Common myeloid progenitor, CD34-positive (primary cell): ENCODE data around the gene TBC1D22A.

Source experiments
- CTCF ChIA-PET: fragments of 350-600 bp; sonication (Branson Sonifier 250); formaldehyde crosslinking; loops from one replicate; lab custom pipeline; 2021; ENCODE audit warnings: antibody characterized with exemption; lab: Charles Lee
- POLR2A ChIA-PET: fragments of 350-600 bp; sonication (Branson Sonifier 250); formaldehyde crosslinking; loops from one replicate; lab custom pipeline; 2021; ENCODE audit warnings: antibody characterized with exemption; lab: Charles Lee
- DNase-seq, 3 donors: peaks; one replicate each; pipeline versions ENCODE4 v3.0.0 to v3.0.0-alpha.2; 2013
- H3K27ac ChIP-seq, 2 experiments: 1 replicate in 1 of 2; 2 replicates in 1 of 2; pipeline ENCODE4 v1.7.0; 2013; ENCODE audit warnings: inconsistent platforms in 2 of 2, low read length in 2 of 2, mild to moderate bottlenecking in 2 of 2, low read depth in 1 of 2, moderate library complexity in 1 of 2; ENCODE audit not compliant: severe bottlenecking in 2 of 2, insufficient read depth in 1 of 2, poor library complexity in 1 of 2
- H3K27me3 ChIP-seq, 5 experiments: replicated peaks in 2 of 5; 1 replicate in 3 of 5; 2 replicates in 2 of 5; pipeline versions ENCODE4 v1.6.1 to v1.7.0; 2013; ENCODE audit warnings: low read length in 4 of 5, mild to moderate bottlenecking in 2 of 5, moderate library complexity in 2 of 5, inconsistent platforms in 1 of 5; ENCODE audit not compliant: insufficient read depth in 5 of 5, control insufficient read depth in 4 of 5
- H3K36me3 ChIP-seq, 4 experiments: 1 replicate in 2 of 4; 2 replicates in 2 of 4; pipeline versions ENCODE4 v1.6.1 to v1.7.0; 2013; ENCODE audit warnings: low read length in 3 of 4, control low read depth in 1 of 4, mild to moderate bottlenecking in 1 of 4; ENCODE audit not compliant: control insufficient read depth in 4 of 4, insufficient read depth in 4 of 4
- H3K4me1 ChIP-seq, 4 experiments: 1 replicate in 3 of 4; 2 replicates in 1 of 4; pipeline versions ENCODE4 v1.6.1 to v1.7.1; 2013; ENCODE audit warnings: low read length in 3 of 4, mild to moderate bottlenecking in 3 of 4, control low read depth in 1 of 4, inconsistent platforms in 1 of 4, moderate library complexity in 1 of 4; ENCODE audit not compliant: control insufficient read depth in 4 of 4, insufficient read depth in 4 of 4; ENCODE audit errors: control extremely low read depth in 1 of 4
- H3K4me3 ChIP-seq, 7 experiments: 1 replicate in 4 of 7; 2 replicates in 3 of 7; pipeline versions ENCODE4 v1.5.1 to v1.7.0; 2013; ENCODE audit warnings: mild to moderate bottlenecking in 7 of 7, low read length in 6 of 7, moderate library complexity in 6 of 7, inconsistent platforms in 2 of 7, low read depth in 2 of 7, control low read depth in 1 of 7; ENCODE audit not compliant: insufficient read depth in 4 of 7, control insufficient read depth in 1 of 7; ENCODE audit errors: extremely low read depth in 1 of 7
- H3K9me3 ChIP-seq, 5 experiments: 1 replicate in 4 of 5; 2 replicates in 1 of 5; pipeline versions ENCODE4 v1.6.1 to v1.7.1; 2013; ENCODE audit warnings: low read length in 4 of 5, mild to moderate bottlenecking in 2 of 5, inconsistent platforms in 1 of 5, low read depth in 1 of 5, moderate library complexity in 1 of 5; ENCODE audit not compliant: control insufficient read depth in 4 of 5, insufficient read depth in 2 of 5; ENCODE audit errors: control extremely low read depth in 1 of 5
- WGBS: methylation state at CpG from one replicate; pipeline ENCODE4 v1.1.5; 2013; ENCODE audit not compliant: insufficient coverage; 5-methylcytosine and 5-hydroxymethylcytosine counted together

Gene TBC1D22A

GRCh38 chr22:46931414-46931813 is 169.0 kb downstream of the TBC1D22A start:
- Histone ChIP-seq H3K27me3 (no peaks in the 10 kb centered on the region), H3K4me1 (peaks cover 0 to 14% (median 0%) of the 10 kb centered on the region in 4 experiments), H3K27ac (no peak overlapping the region), H3K9me3 (no peaks in the 10 kb centered on the region), H3K36me3 (peaks cover 3 to 6% (median 4%) of the 10 kb centered on the region in 4 experiments), H3K4me3 (no peak overlapping the region)
- WGBS, result 96% methylated on average over 3 of the region's 5 CpGs
- no peak for DNase-seq
- ChIA-PET POLR2A (no interaction called here), CTCF (no interaction called here)

DNA sequence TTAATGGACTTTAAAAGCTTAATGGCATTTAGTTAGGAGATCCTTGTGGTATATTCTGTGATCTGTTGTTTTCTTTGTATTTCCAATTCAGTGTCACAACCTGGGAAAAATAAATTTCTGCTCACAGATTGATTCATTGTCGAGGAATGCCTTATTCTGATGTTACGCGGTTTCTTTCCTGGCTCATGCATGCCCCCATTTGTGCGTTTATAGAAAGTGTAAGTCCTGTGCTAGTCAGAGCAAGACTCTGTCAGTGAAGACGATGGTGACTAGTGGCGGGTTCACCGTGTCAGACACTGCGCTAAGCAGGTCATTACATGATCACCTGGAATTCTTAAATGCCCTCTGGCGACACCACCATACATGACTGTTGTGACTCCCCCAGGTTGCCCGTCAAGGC is 169.4 kb downstream of the TBC1D22A start:
- Histone ChIP-seq H3K9me3 (no peaks in the 10 kb centered on the region), H3K27me3 (no peaks in the 10 kb centered on the region), H3K27ac (no peak overlapping the region), H3K4me3 (no peak overlapping the region), H3K36me3 (peaks cover 3 to 6% (median 4%) of the 10 kb centered on the region in 4 experiments), H3K4me1 (peaks cover 0 to 14% (median 0%) of the 10 kb centered on the region in 4 experiments)
- 98% methylated on average over 8 of the region's 10 CpGs for WGBS
- ChIA-PET POLR2A (no interaction called here), CTCF (no interaction called here)
- no peak for DNase-seq

GRCh38 chr22:46933040-46933930 is 170.8 kb downstream of the TBC1D22A start:
- no peak overlapping the region for H3K27ac ChIP-seq
- ChIA-PET CTCF (no interaction called here), POLR2A (no interaction called here)
- peaks cover 3 to 9% (median 3%) of the 10 kb centered on the region in 4 experiments for H3K36me3 ChIP-seq
- no peak for DNase-seq
- peaks cover 0 to 14% (median 0%) of the 10 kb centered on the region in 4 experiments for H3K4me1 ChIP-seq
- 96% methylated on average over 9 of the region's 11 CpGs for WGBS
- no peak overlapping the region for H3K4me3 ChIP-seq
- H3K27me3 ChIP-seq, result no peaks in the 10 kb centered on the region
- no peaks in the 10 kb centered on the region for H3K9me3 ChIP-seq

- H3K9me3 ChIP-seq, result no peaks in the 10 kb centered on the region
- H3K36me3 ChIP-seq, result peaks cover 3 to 9% (median 4%) of the 10 kb centered on the region in 4 experiments
- H3K27me3 ChIP-seq, result no peaks in the 10 kb centered on the region
- H3K4me1 ChIP-seq, result peaks cover 0 to 14% (median 0%) of the 10 kb centered on the region in 4 experiments
- CTCF ChIA-PET, result no interaction called here
- H3K27ac ChIP-seq, result peak overlapping the region in 1 of 2 experiments; percentile 57
- DNase-seq, result no peak
- 98% methylated on average over 9 of the region's 14 CpGs for WGBS
- POLR2A ChIA-PET, result no interaction called here
- no peak overlapping the region for H3K4me3 ChIP-seq
These were observed 171.8 kb downstream of the TBC1D22A start for GRCh38 chr22:46934172-46934745.

GRCh38 chr22:46934746-46935491 is 172.5 kb downstream of the TBC1D22A start:
- H3K4me1 ChIP-seq, result peaks cover 0 to 14% (median 0%) of the 10 kb centered on the region in 4 experiments
- H3K36me3 ChIP-seq, result peaks cover 0 to 6% (median 3%) of the 10 kb centered on the region in 4 experiments
- H3K9me3 ChIP-seq, result no peaks in the 10 kb centered on the region
- peak overlapping the region in 1 of 2 experiments; percentile 57 for H3K27ac ChIP-seq
- no peaks in the 10 kb centered on the region for H3K27me3 ChIP-seq
- DNase-seq, result peak; percentile 25 to 72 (median 65)
- ChIA-PET CTCF (no interaction called here), POLR2A (no interaction called here)
- 98% methylated on average over 11 of the region's 14 CpGs for WGBS
- H3K4me3 ChIP-seq, result no peak overlapping the region

GRCh38 chr22:46935506-46936377 is 173.3 kb downstream of the TBC1D22A start:
- WGBS, result 98% methylated on average over 19 of the region's 24 CpGs
- CTCF ChIA-PET, result no interaction called here
- no peaks in the 10 kb centered on the region for H3K27me3 ChIP-seq
- DNase-seq, result no peak
- POLR2A ChIA-PET, result no interaction called here
- peaks cover 0 to 14% (median 0%) of the 10 kb centered on the region in 4 experiments for H3K4me1 ChIP-seq
- H3K27ac ChIP-seq, result peak overlapping the region in 1 of 2 experiments; percentile 43
- no peak overlapping the region for H3K4me3 ChIP-seq
- no peaks in the 10 kb centered on the region for H3K9me3 ChIP-seq
- peaks cover 0 to 6% (median 3%) of the 10 kb centered on the region in 4 experiments for H3K36me3 ChIP-seq
